Measurements from ENCODE around the gene SPTBN2.
"Not testable (repeated sequence)": the region's sequence is repeated elsewhere in the genome, so short reads cannot be mapped to it uniquely, and the experiment has no call there.

Gene SPTBN2

DNA sequence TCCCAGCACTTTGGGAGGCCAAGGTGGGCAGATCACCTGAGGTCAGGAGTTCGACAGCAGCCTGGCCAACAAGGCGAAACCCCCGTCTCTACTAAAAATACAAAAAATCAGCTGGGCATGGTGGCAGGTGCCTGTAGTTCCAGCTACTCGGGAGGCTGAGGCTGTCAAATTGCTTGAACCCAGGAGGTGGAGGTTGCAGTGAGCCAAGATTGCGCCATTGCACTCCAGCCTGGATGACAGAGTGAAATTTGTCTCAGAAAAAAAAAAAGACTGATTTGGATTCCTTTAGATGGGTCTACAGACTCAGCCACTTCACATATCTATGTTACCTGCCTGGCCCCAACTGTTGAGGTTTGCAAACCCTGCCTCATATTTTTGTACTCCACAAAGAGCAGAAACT lies 4.8 kb downstream of the SPTBN2 start:
- not testable (repeated sequence) for DNase-seq (ENCODE audit: low spot score)

DNA sequence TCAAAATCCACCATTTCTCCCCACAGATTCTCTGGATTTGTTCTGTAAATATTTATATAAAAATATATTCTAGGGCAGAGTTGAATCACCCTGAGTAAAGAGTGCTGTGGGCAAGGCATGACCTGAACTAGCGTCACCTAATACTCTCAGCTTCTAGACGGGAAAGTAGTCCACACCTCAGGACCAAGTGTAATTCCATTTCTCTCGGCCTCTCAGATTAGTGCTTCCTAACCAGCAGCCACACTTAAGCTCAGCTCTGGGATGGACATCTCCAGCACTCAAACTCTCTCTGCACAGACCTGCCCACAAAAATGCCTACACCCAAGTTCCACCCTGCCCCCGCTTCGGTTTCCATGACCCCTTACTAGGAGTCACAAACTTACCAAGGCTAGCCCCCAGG lies 5.3 kb downstream of the SPTBN2 start:
- DNase-seq (ENCODE audit: low spot score) = no peak

DNA sequence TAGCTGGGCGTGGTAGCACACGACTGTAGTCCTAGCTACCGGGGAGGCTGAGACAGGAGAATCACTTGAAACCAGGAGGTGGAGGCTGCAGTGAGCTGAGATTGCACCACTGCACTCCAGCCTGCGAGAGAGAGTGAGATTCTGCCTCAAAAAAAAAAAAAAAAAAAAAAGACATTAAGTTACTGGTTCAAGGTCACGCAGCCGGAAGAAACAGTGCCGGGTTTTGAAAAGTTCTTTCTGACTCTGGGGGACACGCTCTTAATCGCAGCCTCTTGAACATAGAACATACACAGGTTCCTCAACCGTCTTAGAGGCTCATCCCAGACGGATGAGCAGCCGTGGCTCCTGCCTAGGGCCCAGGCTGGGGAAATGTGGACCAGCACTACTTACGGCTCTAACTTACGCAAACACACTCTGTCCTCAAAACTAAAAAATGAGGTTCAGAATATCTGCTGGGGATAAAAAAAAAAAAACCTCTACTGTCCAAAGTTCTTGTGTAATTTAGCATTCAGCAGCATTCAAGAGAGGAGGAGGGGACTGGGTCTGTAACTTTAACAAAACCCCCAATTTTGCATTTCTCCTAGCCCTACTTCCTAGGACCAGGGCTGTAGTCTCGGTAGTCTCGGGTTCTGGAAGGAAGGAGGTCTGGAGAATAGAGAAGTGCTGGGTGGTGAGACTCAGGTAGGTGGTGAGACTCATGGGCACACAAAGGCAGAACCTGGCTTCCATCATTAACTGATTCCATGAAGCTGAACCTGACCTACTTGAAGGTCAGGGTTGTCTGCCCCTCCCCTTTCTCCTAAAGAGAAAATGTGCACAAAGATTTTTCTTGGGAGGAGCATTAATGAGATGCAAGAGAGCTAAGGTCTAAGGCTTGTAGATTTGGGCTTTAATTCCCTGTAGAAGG lies 6.0 kb downstream of the SPTBN2 start:
- DNase-seq (ENCODE audit: low spot score) = no peak

DNA sequence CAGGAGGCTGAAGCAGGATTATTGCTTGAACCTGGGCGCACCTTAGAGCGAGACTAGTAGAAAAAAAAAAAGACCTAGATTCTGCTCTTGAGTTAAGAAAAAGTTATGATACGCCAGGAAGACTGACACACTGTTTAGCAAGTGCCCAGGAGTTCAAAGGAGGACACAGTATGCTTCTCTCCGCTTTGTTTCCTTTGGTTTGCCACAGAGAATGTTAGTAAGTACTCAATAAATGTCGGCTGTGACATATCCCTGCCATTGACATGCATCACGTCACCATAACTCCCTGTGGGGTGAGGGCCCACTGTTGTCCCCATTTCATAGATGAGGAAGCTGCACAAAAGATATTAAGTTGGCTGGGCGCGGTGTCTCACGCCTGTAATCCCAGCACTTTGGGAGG lies 7.1 kb downstream of the SPTBN2 start:
- DNase-seq (ENCODE audit: low spot score) = no peak

DNA sequence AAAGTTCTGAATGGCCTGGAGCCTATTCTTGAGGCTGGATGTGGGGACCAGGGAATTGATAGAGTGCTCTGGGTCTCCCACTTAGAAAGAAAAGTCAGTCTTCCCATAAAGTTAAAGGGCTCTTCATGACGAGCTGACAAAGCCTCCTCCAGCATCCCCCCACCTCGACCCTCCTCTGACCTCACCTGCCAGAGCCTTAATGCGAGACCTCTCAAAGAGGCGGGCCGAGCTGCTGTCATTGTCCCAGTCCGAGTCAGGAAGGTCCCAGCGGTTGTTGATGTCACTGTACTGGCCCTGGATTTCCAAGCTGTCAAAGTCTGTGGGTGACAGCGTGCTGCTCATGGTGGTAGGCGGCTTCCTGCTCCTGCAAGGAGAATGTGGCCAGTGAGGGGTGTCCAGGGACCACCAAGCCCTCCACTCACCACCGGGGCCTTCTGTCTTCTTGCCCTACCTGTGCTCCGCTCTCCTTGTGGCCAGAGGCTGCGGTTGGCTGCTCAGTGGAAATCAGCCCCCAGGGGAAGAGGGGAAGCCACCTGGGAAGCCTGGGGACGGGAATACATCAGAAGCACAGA lies 8.0 kb downstream of the SPTBN2 start:
- no peak for DNase-seq (ENCODE audit: low spot score)

DNA sequence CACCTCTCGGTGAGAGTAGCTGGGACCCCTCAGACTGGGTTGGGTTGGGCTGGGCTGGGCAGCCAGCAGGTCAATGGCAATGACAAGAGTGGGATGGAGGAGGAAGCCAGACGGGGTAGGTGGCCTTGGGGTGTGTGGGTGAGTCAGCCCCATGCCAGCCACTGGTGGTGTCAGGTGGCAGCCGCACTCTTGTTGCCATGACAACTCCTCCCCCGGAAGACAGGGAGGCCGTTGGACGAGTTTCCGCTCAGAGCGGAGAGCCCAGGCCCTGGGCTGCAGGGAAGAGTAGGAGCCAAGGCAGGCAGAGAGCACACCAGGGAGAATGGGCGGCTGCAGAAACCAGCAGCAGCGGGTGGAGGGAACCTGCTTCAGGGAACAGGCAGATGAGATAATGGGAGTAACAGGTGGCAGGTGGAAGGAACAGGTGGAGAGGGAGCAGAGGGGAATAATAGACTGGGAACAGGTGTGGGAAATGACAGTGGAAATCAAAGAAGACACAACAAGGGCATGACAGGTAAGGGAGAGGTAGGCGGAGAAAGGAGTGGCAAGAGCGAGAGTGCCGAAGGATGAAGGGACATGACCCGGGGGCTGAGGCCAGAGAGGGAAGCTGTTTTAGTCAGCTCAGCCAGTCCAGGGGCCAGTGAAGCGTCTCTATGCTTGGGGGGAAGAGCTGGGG lies 8.7 kb downstream of the SPTBN2 start:
- peak; percentile 22 for DNase-seq (ENCODE audit: low spot score)

DNA sequence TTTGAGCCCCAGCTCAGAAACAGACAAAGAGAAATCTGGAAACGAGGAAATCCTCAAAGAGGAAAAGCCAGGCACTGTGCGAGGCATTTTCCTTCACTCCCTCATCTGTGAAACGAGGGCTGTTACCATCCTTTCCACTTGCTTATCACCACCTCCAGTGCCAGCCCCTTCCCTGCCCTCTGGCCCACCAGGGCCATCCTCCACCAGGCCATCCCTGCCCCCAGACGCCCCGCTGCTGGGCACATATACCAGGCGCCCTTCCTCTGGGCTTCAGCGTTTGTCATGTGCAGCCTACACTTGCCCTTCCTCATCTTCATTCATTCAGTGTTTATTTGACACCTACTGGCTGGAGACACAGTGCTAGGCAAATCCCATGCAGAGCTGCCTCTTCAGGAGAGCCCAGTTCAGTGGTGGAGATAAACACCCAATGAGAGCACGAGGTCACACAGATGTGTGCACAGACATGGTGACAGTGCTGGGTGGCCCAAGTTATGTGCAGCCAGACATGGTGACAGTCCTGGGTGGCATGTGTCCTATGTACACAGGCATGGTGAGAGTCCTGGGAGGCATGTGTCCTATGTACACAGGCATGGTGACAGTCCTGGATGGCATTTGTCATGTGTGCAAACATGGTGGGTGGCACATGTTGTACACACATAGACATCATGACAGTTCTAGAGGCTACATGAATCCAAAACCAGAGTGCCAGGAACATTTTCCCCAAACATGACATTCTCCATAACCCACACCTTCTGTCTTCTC lies 9.7 kb downstream of the SPTBN2 start:
- DNase-seq (ENCODE audit: low spot score) = no peak

DNA sequence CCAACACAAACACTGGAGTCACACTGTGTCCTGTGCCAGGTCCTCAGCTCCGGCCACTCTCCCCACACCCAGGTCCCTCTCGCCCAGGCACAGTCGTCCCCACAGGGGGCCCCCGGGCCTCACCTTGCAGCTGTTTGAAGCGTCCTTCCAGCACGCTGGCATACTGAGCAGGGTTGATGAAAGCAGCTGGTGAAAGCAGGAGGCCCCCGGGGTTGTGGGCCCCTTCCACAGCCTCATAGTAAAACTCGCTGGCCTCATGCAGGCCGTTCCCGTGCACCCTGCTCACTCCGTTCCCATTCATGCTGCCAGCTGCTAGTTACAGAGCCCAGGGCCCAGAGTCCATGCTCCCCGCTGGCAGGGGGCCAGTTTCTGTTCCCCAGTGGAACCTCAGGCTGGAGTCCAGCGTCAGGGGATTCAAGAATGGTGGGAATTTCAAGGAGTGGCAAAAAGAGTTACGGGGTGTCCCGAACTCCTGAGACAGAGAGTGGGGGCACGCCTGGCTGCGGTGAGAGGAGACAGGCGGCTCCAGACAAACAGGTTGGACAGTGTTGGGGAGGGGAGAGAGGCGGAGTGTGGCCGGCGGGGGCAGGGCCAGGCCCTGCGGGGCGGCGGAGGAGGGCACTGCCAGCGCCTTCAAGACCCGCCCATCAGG lies 10.6 kb downstream of the SPTBN2 start:
- DNase-seq (ENCODE audit: low spot score) = no peak

DNA sequence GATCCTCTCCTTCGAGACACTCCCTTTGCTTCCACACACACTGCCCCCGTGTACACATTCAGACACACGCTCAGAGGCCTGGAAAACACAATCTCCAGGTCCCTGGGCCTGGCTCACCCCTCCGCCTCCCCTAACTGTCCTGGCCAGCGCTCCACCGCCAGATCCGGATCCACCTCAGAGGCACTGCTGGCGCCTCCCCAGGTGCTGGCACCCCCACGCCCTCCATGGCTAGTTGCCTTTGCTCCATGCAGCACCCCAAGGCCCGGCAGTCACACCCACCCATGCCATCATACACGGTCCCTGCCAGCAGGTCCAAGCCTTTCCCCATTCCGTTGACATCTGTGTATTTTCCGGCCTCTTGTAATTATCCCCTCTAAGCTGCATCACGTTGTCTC lies 11.1 kb downstream of the SPTBN2 start:
- DNase-seq (ENCODE audit: low spot score) = no peak

DNA sequence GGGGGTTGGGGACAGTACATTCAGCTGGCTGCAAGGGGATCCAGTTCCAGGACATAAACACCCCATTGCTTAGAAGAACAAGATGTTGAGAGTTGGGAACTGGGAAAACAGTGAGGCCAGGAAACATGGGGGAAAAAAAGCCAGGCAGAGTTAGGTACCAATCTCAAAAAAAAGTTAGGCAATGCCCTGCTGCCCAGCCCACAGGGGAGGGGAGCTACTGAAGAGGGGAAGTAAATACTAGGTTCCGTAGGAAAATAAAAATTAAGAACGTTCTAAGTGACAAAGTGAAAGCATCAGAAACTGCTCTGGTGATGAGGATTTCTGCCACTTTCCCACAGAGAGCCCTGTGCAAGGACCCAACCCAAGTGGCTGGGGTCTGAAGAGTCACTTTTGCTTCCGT lies 12.0 kb downstream of the SPTBN2 start:
- DNase-seq (ENCODE audit: low spot score) = no peak

DNA sequence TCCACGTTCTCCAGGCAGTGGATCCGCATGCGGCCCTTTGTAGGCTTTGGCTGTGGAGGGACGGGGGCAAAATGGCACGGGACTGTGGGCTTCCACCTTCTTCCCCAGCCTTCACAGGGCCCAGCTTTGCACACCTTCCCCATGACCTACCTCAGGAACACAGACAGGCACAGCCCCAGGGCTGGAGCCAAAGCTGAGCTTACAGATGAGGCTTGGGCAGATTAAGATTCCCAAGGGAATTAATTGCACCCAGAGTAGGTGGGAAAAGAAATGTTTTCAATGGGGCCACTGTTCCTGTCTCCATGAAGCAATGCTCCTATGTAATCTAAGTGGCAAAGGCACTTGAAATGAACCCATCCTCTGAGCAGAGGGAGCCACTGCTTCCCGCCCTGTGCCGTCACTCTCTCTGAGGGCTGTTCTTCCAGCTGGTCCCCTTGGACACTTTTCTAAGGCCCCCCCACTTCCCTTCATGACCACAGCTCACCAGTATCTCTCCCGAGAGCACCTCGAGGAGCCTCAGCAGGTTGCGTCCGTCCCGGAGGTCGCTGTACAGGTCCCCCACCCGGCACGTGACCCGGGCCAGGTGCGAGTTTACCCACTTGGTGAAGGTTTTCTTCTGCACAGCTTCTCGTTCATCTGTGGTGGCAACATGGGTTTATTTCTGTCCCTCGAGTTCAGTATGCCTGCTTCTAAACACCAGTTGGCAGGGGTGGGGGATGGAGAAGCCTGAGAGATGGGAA lies 13.5 kb downstream of the SPTBN2 start:
- no peak for DNase-seq (ENCODE audit: low spot score)

DNA sequence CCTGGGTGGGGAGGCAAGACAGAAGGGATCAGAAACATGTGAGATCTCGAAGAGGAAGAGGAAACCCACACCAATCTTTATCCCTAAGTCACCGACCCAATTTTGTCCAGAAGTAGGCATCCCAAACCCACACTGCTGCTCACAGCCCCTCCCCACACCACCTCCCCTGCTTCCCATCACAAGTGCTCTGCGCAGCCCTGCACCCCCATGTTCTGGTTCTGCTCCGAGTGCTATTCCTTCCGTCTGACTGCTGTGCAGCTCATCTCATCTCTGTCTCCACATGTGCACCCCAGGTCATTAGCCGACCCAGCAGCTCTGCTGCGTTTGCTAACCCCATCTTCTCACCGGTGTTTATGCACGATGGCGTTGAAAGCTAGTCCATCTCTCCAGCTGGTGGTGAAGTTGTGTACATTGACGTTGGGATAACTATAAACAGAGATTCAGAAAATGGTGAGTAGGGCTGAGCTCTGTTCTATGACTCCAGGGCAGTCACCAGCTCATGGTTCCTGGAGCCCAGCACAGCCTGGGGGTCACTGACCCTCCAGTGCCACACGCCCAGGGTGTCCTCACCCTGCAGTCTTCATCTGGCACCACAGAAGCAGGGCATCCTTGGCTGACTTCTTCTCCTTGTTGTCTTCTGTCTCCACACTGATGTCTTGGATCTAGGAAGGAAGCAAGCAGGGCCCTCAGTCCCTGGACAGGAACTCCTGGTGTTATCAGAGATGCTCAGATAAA lies 15.1 kb downstream of the SPTBN2 start:
- DNase-seq (ENCODE audit: low spot score) = no peak

DNA sequence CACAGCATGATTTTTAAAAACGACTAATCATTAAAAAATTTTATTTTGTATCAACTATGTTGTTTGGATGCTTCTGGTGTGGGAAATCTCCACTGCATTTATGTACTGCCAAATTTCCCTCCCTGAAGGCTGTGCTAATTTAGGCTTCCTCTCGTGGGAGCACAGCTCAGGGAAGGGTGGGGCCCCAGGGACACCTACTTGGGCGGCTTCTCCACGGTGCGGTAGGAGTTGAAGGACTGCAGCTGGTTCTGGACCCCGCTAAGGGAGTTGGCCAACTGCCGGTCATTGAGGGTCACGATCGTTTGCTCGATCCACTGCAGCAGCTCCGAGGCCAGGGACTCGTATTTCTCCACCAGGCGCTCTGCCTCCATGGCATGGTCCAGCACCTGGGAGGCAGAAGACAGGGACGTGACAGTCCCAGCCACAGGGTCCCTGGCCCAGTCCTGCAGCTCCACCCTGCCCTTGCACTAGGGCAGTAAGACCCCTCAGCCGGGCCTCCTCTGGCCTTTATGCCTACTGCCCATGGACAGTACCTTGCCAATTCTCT lies 18.6 kb downstream of the SPTBN2 start:
- no peak for DNase-seq (ENCODE audit: low spot score)

DNA sequence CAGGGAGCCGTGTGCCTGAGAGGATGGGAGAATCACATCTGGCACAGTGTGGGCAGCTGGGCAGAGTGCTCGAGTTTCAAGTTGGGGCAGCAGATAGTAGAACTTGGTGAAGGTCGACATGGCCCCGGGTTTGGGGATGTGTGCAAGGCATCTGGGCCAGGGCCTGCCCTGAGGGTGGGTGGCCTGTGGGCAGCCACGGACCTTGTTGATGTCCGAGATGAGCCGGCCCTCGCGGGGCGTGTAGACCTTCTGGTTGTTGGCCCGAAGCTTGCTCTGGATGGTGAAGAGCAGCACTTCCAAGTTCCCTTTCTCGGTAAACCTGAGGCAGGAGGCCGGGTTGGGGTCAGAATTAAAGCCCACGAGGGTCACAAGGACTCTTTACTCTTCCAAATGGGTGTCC lies 20.3 kb downstream of the SPTBN2 start:
- DNase-seq (ENCODE audit: low spot score) = no peak

DNA sequence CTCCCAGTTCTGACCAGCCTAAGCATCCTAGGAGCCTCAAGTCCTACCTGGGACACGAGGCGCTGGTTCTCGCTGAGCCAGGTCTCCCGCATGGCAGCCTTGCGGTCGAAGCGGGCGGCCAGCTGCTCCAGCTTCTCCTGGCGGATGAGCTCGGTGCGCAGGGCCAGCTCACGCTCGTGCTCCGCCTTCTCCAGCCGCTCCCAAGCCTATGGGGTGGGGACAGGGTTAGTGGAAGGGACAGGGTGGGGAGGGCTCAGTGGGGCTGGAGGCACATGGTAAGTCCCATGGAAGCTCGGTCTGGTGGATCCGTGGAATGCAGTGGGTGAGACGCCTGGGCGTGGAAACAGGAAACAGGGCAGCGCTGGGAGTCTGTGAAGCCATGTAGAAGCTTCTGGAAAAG lies 20.9 kb downstream of the SPTBN2 start:
- DNase-seq (ENCODE audit: low spot score) = no peak

DNA sequence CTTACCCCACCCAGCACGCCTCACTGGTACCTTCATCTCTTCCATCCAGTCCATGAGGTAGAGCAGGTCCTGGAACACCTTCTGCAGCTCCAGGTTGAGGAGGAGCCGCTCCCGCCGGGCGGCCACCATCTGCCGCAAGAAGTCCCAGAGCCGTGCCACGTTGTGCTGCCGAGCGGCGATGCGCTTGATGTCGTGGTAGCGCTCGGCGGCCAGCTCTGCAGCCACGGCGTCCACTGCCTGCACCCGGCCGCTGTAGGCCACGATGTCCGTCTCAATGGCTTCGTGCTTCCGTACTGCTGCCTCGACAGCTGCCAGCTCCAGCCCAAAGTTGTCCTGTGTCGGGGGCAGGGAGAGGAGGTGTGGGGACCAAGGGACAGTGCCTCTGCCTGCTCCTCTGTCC lies 21.5 kb downstream of the SPTBN2 start:
- no peak for DNase-seq (ENCODE audit: low spot score)

DNA sequence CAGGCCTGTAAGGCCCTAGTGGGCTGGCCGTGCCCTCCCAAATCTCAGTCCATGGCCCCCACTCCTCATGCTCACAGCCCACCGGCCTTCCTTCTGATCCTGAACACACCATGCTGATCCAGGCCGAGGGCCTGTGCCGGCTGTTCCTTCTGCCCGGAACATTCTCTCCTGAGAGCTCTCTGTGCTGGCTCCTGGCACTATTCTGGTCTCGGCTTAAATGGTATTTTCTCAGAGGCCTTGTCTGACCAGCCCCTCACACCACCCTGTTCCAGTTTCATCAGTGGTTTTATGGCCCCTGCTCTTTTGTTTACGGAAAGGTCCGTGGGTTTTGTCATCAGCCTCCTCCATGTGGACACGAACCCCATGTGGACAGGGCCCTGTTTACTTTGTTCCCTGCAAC lies 22.0 kb downstream of the SPTBN2 start:
- DNase-seq (ENCODE audit: low spot score) = no peak

DNA sequence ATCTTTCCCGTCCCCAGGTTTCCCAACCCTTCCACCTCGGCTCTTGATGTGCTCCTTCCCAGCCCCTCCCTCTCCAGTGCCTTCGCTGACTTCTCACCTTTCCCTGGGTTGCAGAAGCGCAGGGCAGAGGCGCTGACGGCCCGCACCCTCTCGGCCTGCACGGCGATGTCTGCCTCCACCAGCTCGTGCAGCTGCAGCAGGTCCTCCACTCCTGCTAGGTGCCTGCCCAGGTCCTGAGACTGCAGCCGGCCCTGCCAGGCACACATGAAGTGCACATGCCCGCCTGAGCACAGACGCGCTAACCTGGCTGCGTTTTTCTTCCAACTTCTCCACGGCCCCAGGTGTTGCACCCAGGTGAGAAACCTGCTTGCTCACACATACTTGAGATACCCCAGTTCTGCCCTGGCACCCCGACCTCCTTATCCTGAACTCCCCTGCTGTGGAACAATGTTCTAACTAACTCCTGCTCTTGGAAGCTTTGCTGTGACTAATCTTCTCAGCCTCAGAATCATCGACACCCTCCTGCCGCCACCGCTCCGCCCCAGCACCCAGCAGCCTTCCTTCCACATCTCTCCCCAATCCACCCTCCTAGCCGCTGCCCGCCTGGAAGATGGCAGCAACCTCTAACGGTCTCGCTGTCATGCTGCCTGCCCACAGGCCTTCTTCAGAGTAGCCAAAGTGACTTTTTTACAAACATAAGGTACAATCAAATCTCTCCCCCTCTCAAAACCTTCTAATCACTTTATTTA lies 23.3 kb downstream of the SPTBN2 start:
- DNase-seq (ENCODE audit: low spot score) = no peak

DNA sequence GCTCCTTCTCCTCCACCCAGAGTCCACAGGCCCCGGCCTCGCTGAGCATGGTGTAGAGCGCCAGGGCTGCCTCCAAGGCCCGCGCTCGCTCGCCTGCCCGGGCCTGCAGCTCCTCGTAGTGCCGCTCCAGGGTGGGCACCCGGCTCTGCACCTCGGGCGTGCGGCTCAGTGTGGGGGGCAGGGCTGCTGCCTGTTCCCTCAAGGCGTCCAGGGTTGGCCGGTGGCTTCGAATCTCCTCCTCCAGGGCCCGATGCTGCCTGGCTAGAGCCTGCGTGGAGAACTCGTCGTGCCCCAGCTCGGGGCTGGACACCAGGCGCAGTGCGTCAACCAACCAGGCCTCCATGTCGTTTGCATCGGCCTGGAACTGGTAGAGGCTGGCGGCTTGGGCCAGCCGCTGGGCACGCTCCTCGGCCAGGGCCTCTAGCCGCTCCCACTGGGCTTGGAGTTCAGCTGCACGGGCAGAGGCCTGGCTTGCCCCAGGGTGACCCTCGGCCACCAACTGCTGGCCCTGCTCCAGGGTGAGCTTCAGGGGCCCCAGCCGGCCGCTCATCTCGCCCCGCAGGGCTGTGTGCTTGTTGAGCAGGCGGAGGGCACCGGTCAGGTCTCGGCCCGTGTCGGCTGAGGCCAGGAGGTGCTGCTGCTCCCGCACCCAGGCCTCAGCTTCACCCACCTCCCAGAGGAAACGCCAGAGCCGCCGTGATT lies 24.2 kb downstream of the SPTBN2 start:
- no peak for DNase-seq (ENCODE audit: low spot score)

Measured in CD4-positive, alpha-beta T cell treated with Interleukin-2 at 100 ng/mL for 4 hours (primary cell).